Mesendoderm (in vitro differentiated cells): Measurements from ENCODE around the gene FAM174C.

Experiments used
- DNase-seq: peaks from one replicate; pipeline ENCODE4 v3.0.0; 2013
- H2AK5ac ChIP-seq: 2 replicates; pipeline ENCODE4 v1.6.1; 2013; ENCODE audit warnings: low read length, inconsistent platforms
- H2BK120ac ChIP-seq: 2 replicates; pipeline ENCODE4 v1.6.1; 2013; ENCODE audit warnings: low read depth, mild to moderate bottlenecking, low read length, moderate library complexity, mixed read lengths
- H2BK15ac ChIP-seq: replicated peaks from 2 replicates; pipeline ENCODE4 v1.6.1; 2013; ENCODE audit warnings: low read depth, mild to moderate bottlenecking, moderate library complexity
- H2BK5ac ChIP-seq: 2 replicates; pipeline ENCODE4 v1.6.1; 2013; ENCODE audit warnings: low read length, inconsistent platforms
- H3K18ac ChIP-seq: 2 replicates; pipeline ENCODE4 v1.6.1; 2013; ENCODE audit warnings: mild to moderate bottlenecking, low read length, mixed read lengths
- H3K23ac ChIP-seq: one replicate; pipeline ENCODE4 v1.6.1; 2013; ENCODE audit warnings: low read length
- H3K27ac ChIP-seq: 2 replicates; pipeline ENCODE4 v1.5.1; 2013; ENCODE audit warnings: low read depth, mild to moderate bottlenecking, inconsistent platforms, low read length, moderate library complexity
- H3K27me3 ChIP-seq: 2 replicates; pipeline ENCODE4 v1.6.1; 2013; ENCODE audit warnings: low read length, control low read depth, mild to moderate bottlenecking, inconsistent platforms; ENCODE audit not compliant: insufficient read depth, poor library complexity
- H3K36me3 ChIP-seq: 2 replicates; pipeline ENCODE4 v1.6.1; 2013; ENCODE audit warnings: low read length, inconsistent platforms; ENCODE audit not compliant: control insufficient read depth, insufficient read depth
- H3K4ac ChIP-seq: one replicate; pipeline ENCODE4 v1.6.1; 2013; ENCODE audit warnings: low read depth, mild to moderate bottlenecking, low read length, moderate library complexity
- H3K4me1 ChIP-seq: 2 replicates; pipeline ENCODE4 v1.6.1; 2013; ENCODE audit warnings: low read depth, low read length, inconsistent platforms; ENCODE audit not compliant: control insufficient read depth
- H3K4me2 ChIP-seq: 2 replicates; pipeline ENCODE4 v1.6.1; 2013; ENCODE audit warnings: low read length
- H3K4me3 ChIP-seq: 2 replicates; pipeline ENCODE4 v1.5.1; 2013; ENCODE audit warnings: mild to moderate bottlenecking, low read length
- H3K56ac ChIP-seq: one replicate; pipeline ENCODE4 v1.6.1; 2013; ENCODE audit warnings: low read length
- H3K79me1 ChIP-seq: 2 replicates; pipeline ENCODE4 v1.6.1; 2013; ENCODE audit warnings: low read length, inconsistent platforms
- H3K79me2 ChIP-seq: 2 replicates; pipeline ENCODE4 v1.6.1; 2013; ENCODE audit warnings: mild to moderate bottlenecking, low read length; ENCODE audit not compliant: control insufficient read depth, insufficient read depth
- H3K9ac ChIP-seq: 2 replicates; pipeline ENCODE4 v1.6.1; 2013; ENCODE audit warnings: low read length, inconsistent platforms
- H4K5ac ChIP-seq: one replicate; pipeline ENCODE4 v1.6.1; 2013; ENCODE audit warnings: low read length
- H4K8ac ChIP-seq: one replicate; pipeline ENCODE4 v1.6.1; 2013; ENCODE audit warnings: low read depth, mild to moderate bottlenecking, control low read depth, low read length, moderate library complexity
- WGBS: extraction: QIAGEN DNeasy Blood & Tissue Kit; methylation state at CpG from one replicate; pipeline ENCODE4 v1.1.7; 2013; ENCODE audit warnings: low lambda C conversion rate, missing lambda C conversion rate; ENCODE audit not compliant: insufficient coverage; ENCODE audit errors: extremely low coverage; 5-methylcytosine and 5-hydroxymethylcytosine counted together

The FAM174C gene

GRCh38 chr19:1324806-1325567, 49.7 kb downstream of the FAM174C start:
- no CpG with 5 or more reads among the region's 66 CpGs for WGBS
- H4K8ac ChIP-seq, result no peak overlapping the region
- H3K56ac ChIP-seq, result no peak overlapping the region
- H3K4me2 ChIP-seq, result no peak overlapping the region
- no peak for DNase-seq
- H3K79me2 ChIP-seq, result no peaks in the 10 kb centered on the region
- no peak overlapping the region for H2AK5ac ChIP-seq
- H3K4me1 ChIP-seq, result no peaks in the 10 kb centered on the region
- H2BK15ac ChIP-seq, result no peak overlapping the region
- no peak overlapping the region for H3K4me3 ChIP-seq
- H2BK5ac ChIP-seq, result no peak overlapping the region
- H3K23ac ChIP-seq, result no peak overlapping the region
- H4K5ac ChIP-seq, result no peak overlapping the region
- no peak overlapping the region for H3K9ac ChIP-seq
- H3K27me3 ChIP-seq, result no peaks in the 10 kb centered on the region
- no peak overlapping the region for H3K27ac ChIP-seq
- H3K36me3 ChIP-seq, result no peaks in the 10 kb centered on the region
- H3K18ac ChIP-seq, result no peak overlapping the region
- H3K79me1 ChIP-seq, result no peaks in the 10 kb centered on the region
- H3K4ac ChIP-seq, result no peak overlapping the region
- H2BK120ac ChIP-seq, result no peak overlapping the region

GRCh38 chr19:1325568-1326294, 50.4 kb downstream of the FAM174C start:
- no peaks in the 10 kb centered on the region for H3K36me3 ChIP-seq
- no peak overlapping the region for H3K4ac ChIP-seq
- H3K79me2 ChIP-seq, result no peaks in the 10 kb centered on the region
- no peak overlapping the region for H3K23ac ChIP-seq
- H2BK120ac ChIP-seq, result no peak overlapping the region
- no peak for DNase-seq
- no peak overlapping the region for H3K4me3 ChIP-seq
- H3K18ac ChIP-seq, result no peak overlapping the region
- no peaks in the 10 kb centered on the region for H3K27me3 ChIP-seq
- no peak overlapping the region for H4K5ac ChIP-seq
- no peaks in the 10 kb centered on the region for H3K4me1 ChIP-seq
- H3K79me1 ChIP-seq, result no peaks in the 10 kb centered on the region
- no peak overlapping the region for H4K8ac ChIP-seq
- no peak overlapping the region for H3K27ac ChIP-seq
- H3K9ac ChIP-seq, result no peak overlapping the region
- no peak overlapping the region for H2AK5ac ChIP-seq
- H2BK5ac ChIP-seq, result no peak overlapping the region
- H3K56ac ChIP-seq, result no peak overlapping the region
- H3K4me2 ChIP-seq, result no peak overlapping the region
- H2BK15ac ChIP-seq, result no peak overlapping the region
- WGBS, result no CpG with 5 or more reads among the region's 38 CpGs

- H3K9ac ChIP-seq, result no peak overlapping the region
- H3K36me3 ChIP-seq, result no peaks in the 10 kb centered on the region
- H3K18ac ChIP-seq, result no peak overlapping the region
- H2AK5ac ChIP-seq, result no peak overlapping the region
- no peak overlapping the region for H2BK120ac ChIP-seq
- H2BK5ac ChIP-seq, result no peak overlapping the region
- WGBS, result no CpG with 5 or more reads among the region's 14 CpGs
- H3K4me1 ChIP-seq, result no peaks in the 10 kb centered on the region
- H3K27ac ChIP-seq, result no peak overlapping the region
- no peak overlapping the region for H3K4ac ChIP-seq
- no peak overlapping the region for H2BK15ac ChIP-seq
- no peaks in the 10 kb centered on the region for H3K79me2 ChIP-seq
- no peak overlapping the region for H3K4me3 ChIP-seq
- H3K4me2 ChIP-seq, result no peak overlapping the region
- no peaks in the 10 kb centered on the region for H3K27me3 ChIP-seq
- DNase-seq, result no peak
- H4K8ac ChIP-seq, result no peak overlapping the region
- H4K5ac ChIP-seq, result no peak overlapping the region
- H3K56ac ChIP-seq, result no peak overlapping the region
- H3K79me1 ChIP-seq, result no peaks in the 10 kb centered on the region
- no peak overlapping the region for H3K23ac ChIP-seq
Measured at GRCh38 chr19:1327125-1327524, 51.8 kb downstream of the FAM174C start.
